ENCODE data around the gene TFPI.

DNA sequence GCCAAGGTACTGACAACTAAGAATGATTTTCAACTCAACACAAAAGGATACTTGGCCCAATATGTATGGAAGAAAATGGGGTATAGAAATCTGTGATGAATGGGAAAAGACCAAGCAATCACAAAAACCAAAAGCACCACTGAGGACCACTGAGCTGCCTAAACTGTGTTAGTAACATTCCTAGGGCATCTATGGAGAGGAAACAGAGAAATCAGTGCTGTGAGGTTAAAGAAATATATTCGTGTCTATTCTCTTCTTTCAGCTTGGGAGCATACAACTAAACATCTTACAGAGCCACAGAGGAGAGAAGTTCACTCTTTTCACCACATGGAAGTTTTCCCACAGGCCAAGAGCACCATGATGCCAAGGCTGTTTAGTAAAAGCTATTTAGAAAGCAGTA is 58.9 kb downstream of the TFPI start:
- TF ChIP-seq, protein P1, sequence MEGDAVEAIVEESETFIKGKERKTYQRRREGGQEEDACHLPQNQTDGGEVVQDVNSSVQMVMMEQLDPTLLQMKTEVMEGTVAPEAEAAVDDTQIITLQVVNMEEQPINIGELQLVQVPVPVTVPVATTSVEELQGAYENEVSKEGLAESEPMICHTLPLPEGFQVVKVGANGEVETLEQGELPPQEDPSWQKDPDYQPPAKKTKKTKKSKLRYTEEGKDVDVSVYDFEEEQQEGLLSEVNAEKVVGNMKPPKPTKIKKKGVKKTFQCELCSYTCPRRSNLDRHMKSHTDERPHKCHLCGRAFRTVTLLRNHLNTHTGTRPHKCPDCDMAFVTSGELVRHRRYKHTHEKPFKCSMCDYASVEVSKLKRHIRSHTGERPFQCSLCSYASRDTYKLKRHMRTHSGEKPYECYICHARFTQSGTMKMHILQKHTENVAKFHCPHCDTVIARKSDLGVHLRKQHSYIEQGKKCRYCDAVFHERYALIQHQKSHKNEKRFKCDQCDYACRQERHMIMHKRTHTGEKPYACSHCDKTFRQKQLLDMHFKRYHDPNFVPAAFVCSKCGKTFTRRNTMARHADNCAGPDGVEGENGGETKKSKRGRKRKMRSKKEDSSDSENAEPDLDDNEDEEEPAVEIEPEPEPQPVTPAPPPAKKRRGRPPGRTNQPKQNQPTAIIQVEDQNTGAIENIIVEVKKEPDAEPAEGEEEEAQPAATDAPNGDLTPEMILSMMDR (IDR thresholded peaks at IDR 0.05; ENCODE audit: poor library complexity): no peak
- no peak for TF ChIP-seq EZH2phosphoT487 (IDR thresholded peaks at IDR 0.05; ENCODE audit: low read depth, severe bottlenecking, unreplicated experiment)
- no peak for TF ChIP-seq EZH2 (IDR thresholded peaks at IDR 0.05; ENCODE audit: borderline replicate concordance)

Data from hepatocyte (in vitro differentiated cells).